ENCODE data around the gene TSEN2. TPM values are rescaled to one million over a fixed set of nuclear protein-coding genes. Genes with fewer than 3 reads are reported as not detected.
"Not testable (repeated sequence)": the region's sequence is repeated elsewhere in the genome, so short reads cannot be mapped to it uniquely, and the experiment has no call there.

TSEN2 gene
- total RNA-seq, 1 donor from 2014 or later = 11.4 TPM

DNA sequence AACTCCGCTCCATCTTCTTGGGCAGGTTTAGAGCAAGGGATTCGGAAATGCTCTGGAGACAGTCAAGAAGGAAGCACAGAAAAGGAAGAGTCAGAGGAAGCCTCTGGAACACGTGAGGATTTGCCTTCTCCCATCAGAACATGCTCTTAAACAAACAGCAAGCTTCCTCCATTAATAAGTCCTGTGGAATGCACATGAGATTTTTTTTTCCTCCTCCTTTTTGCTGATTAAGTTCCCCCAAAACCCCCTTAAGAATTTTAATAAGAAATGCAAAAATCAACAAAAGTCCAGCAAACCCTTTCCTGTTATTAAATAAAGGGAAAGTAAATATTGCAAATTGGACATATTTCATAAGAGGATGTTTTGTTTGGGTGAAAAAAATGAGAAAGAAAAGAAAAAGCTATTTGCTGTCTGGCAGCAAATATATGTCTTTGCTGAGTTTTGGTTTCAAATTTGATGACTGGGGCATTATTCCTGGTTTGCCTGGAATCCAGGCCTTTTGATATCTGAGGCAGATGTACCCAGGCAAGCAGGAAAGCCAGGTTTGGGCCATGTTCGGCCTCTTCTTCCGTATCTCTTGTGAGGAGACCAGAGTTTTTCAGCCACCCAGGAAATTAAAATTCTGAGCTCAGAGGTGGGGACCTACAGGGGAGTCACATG lies 7.9 kb upstream of the TSEN2 start:
- DNase-seq (ENCODE audit: low read depth) = no peak
- no peaks in the 10 kb centered on the region for H3K27me3 ChIP-seq (ENCODE audit: control insufficient read depth, insufficient read depth, low read length)
- no peaks in the 10 kb centered on the region for H3K36me3 ChIP-seq (ENCODE audit: control insufficient read depth, insufficient read depth, low read length)
- no peak overlapping the region for H3K4me3 ChIP-seq (ENCODE audit: low read depth, low read length)
- TF ChIP-seq, protein P1, sequence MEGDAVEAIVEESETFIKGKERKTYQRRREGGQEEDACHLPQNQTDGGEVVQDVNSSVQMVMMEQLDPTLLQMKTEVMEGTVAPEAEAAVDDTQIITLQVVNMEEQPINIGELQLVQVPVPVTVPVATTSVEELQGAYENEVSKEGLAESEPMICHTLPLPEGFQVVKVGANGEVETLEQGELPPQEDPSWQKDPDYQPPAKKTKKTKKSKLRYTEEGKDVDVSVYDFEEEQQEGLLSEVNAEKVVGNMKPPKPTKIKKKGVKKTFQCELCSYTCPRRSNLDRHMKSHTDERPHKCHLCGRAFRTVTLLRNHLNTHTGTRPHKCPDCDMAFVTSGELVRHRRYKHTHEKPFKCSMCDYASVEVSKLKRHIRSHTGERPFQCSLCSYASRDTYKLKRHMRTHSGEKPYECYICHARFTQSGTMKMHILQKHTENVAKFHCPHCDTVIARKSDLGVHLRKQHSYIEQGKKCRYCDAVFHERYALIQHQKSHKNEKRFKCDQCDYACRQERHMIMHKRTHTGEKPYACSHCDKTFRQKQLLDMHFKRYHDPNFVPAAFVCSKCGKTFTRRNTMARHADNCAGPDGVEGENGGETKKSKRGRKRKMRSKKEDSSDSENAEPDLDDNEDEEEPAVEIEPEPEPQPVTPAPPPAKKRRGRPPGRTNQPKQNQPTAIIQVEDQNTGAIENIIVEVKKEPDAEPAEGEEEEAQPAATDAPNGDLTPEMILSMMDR (IDR thresholded peaks at IDR 0.05; ENCODE audit: insufficient read depth, low read length, poor library complexity, severe bottlenecking) = no peak

DNA sequence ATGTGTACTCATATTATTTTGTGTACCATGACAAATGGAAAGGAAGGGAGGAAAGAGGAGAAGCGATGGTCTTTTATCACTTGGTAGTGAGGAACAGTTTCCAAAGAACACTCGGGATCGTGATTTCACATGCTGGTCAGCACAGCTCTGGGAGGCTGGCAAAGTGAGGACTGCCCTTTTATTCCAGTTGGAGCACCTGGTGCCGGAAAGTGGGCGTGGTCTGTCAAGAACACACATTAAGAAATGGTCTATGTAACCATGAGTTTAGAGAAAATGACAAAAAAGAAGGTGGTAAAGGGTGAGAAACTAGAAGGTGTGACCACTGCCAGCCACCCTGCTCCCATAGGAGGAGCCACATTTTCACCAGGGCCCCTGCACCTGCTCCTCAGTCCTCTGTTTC lies 7.0 kb upstream of the TSEN2 start:
- no peak for DNase-seq (ENCODE audit: low read depth)
- no peak overlapping the region for H3K4me3 ChIP-seq (ENCODE audit: low read depth, low read length)
- no peaks in the 10 kb centered on the region for H3K36me3 ChIP-seq (ENCODE audit: control insufficient read depth, insufficient read depth, low read length)
- H3K27me3 ChIP-seq (ENCODE audit: control insufficient read depth, insufficient read depth, low read length) = no peaks in the 10 kb centered on the region
- TF ChIP-seq, protein P1 (IDR thresholded peaks at IDR 0.05; ENCODE audit: insufficient read depth, low read length, poor library complexity, severe bottlenecking) = no peak

DNA sequence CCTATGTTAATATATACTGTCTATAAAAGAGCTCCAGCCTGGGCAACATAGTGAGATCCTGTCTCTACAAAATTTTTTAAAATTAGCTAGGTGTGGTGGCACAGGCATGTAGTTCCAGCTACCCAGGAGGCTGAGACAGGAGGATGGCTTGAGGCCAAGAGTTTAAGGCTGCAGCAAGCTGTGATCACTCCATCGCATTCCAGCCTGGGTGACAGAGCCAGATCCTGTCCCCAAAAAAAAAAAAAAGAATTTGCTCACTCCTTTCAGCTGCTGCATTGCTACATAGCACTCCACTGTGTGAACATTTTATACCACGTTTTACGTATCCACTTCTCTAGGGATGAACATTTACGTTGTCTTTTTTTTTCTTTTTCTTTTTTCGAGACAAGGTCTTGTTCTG lies 6.0 kb upstream of the TSEN2 start:
- TF ChIP-seq, protein P1 (IDR thresholded peaks at IDR 0.05; ENCODE audit: insufficient read depth, low read length, poor library complexity, severe bottlenecking) = no peak
- Histone ChIP-seq H3K4me3 (ENCODE audit: low read depth, low read length) (no peak overlapping the region), H3K27me3 (ENCODE audit: control insufficient read depth, insufficient read depth, low read length) (no peaks in the 10 kb centered on the region), H3K36me3 (ENCODE audit: control insufficient read depth, insufficient read depth, low read length) (no peaks in the 10 kb centered on the region)
- no peak for DNase-seq (ENCODE audit: low read depth)

DNA sequence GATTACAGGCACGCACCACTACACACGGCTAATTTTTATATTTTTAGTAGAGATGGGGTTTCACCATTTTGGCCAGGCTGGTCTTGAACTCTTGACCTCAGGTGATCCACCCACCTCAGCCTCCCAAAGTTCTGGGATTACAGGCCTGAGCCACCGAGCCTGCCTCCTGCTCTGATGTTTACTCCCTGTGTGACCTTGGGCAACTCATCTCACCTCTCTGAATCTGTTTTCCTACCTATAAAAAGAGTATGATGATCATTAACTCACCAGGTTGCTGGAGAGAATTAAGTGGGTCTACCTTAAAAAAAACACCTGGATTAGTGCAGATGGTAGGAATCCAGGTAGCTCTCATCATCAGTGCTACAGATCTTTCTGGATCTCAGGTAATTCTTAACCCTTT lies 5.1 kb upstream of the TSEN2 start:
- H3K4me3 ChIP-seq (ENCODE audit: low read depth, low read length); DNase-seq (ENCODE audit: low read depth); H3K27me3 ChIP-seq (ENCODE audit: control insufficient read depth, insufficient read depth, low read length); H3K36me3 ChIP-seq (ENCODE audit: control insufficient read depth, insufficient read depth, low read length): not testable (repeated sequence)

DNA sequence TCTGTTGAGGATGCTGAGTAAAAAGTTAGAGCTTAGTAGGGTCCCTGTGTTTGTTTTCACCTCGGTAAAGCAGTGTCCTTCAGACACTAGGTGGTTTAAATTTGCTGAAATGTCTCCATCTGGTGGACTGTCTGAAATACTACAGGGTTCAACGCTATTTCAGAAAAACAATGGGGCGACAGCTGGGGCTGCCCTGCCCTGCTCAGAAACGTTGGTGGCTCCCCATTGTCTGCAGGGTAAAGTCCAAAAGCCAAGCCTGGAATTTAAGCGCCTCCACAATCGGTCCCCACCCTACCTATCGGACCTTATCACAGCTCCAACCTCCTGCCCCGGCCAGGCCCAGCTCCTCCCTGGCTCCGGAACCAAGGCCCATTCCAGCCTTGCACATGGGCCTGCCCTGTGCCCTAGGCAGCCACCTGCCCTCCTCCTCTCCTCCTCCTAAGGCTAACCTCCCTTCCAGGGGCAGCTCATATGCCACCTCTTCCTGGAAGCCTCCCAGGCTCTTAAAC lies 4.3 kb upstream of the TSEN2 start:
- Histone ChIP-seq H3K27me3 (ENCODE audit: control insufficient read depth, insufficient read depth, low read length) (no peaks in the 10 kb centered on the region), H3K4me3 (ENCODE audit: low read depth, low read length) (no peak overlapping the region), H3K36me3 (ENCODE audit: control insufficient read depth, insufficient read depth, low read length) (no peaks in the 10 kb centered on the region)
- DNase-seq (ENCODE audit: low read depth) = no peak
- TF ChIP-seq, protein P1 (IDR thresholded peaks at IDR 0.05; ENCODE audit: insufficient read depth, low read length, poor library complexity, severe bottlenecking) = peak; percentile 64

DNA sequence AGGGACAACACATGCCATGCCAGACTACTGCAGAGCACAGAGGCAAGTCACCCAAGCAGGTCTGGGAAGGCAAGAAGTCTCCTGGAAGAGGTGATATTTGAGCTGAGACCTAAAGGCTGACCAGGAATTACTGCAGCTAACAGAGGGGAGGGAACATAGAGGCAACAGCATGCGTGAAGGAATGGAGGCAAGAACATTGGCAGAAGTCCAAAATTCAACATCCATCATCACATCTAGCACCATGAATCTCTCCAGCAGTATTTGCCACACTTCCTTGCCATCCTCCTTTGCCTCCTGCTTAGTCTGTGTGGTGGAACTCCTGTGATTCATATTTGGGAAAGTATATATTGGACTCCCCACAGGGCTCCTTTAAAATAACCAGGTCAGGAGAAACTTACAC lies 870 bp upstream of the TSEN2 start:
- Histone ChIP-seq H3K36me3 (ENCODE audit: control insufficient read depth, insufficient read depth, low read length) (no peaks in the 10 kb centered on the region), H3K4me3 (ENCODE audit: low read depth, low read length) (peak overlapping the region; percentile 65), H3K27me3 (ENCODE audit: control insufficient read depth, insufficient read depth, low read length) (no peaks in the 10 kb centered on the region)
- TF ChIP-seq, protein P1 (IDR thresholded peaks at IDR 0.05; ENCODE audit: insufficient read depth, low read length, poor library complexity, severe bottlenecking) = no peak
- DNase-seq (ENCODE audit: low read depth) = no peak

All from kidney epithelial cell (primary cell).